Measurements from ENCODE around the gene SCN3B.
"Not testable (repeated sequence)": the region's sequence is repeated elsewhere in the genome, so short reads cannot be mapped to it uniquely, and the experiment has no call there.

SCN3B gene, protein sequence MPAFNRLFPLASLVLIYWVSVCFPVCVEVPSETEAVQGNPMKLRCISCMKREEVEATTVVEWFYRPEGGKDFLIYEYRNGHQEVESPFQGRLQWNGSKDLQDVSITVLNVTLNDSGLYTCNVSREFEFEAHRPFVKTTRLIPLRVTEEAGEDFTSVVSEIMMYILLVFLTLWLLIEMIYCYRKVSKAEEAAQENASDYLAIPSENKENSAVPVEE

DNA sequence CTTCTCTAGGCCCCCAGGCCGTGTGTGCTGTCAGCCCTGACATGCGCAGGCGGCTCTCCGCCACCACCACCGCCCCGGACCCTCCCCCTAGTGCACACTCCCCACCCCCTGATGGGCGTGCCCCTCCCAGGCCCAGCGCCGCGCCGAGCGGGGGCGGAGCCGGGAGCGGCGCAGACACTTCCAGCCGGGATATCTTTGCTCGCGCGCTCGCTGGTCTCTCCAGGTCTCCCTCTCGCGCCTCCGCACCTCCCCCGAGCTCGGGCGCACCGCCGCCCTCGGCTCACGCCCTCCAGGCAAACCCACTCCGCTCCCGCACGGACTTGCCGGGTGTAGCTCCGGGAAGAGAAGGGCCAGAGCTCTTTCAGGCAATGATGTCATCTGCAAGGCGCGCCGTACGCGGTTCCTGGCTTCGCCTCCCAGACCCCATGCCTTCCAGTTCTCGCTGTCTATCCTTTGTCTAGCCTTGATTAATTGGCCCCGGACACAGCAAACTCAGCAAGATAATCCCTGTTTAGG, at the start of gene SCN3B:
TSS of gene SCN3B (minus strand) at position 59 of the 516 bp plus-strand sequence. CDS start 823 bp downstream, outside the sequence.
- peak; percentile 45 for DNase-seq

DNA sequence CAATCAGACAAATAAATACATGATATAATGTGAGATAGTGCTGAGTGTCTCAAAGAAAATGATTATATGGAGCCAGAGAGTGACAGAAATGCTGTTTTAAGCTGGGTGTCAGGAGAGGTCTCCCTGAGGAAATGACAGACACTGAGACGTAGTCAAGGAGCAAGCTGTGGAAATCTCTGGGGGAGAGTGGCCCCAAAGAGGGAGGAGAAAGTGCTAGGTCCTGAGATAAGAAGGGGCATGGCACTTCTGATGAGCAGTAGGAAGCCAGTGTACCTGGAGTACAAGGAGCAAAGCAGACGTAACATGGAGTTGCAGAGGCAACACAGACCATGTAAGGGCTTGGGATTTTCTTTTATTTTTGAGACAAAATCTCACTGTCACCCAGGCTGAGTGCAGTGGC, 48.3 kb upstream of the SCN3B start:
- DNase-seq = no peak

DNA sequence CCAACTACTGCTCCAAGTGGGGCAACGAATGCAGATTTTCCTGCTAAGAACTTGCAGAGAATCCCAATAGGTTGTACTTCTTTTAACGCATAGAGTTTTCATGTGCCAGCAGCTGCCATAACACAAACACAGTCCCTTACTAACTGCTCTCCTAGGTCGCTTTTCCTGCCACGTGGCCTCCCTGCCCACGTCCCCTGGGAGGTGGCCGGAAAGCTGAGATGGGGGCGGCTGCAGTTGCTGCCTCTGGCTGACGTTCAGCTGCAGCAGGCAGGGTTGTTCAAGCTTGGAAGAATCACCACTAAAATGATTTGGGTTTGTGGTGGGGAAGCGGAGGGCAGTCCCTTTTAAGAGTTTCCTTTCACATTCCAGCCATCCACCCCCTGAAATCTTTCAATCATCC, 47.7 kb upstream of the SCN3B start:
- DNase-seq = no peak

DNA sequence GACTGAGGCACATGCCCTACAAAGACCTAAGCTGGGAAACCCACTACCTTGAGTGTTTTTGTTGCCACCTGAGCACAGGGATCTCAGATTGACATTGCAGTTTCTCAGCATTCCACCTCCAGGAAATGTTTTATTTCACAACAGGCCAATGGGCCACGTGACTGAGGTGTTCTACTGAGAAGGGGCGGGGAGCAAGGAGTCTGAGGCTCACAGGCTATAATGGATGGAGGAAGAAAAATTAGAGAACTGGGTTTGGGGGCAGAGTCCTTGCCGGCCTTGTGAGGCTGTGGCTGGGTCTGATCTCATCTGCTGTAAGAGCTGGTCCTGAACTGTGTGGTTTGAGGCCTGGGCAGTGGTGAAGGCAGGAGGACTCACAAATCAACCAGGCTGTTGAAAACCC, 46.3 kb upstream of the SCN3B start:
- no peak for DNase-seq

DNA sequence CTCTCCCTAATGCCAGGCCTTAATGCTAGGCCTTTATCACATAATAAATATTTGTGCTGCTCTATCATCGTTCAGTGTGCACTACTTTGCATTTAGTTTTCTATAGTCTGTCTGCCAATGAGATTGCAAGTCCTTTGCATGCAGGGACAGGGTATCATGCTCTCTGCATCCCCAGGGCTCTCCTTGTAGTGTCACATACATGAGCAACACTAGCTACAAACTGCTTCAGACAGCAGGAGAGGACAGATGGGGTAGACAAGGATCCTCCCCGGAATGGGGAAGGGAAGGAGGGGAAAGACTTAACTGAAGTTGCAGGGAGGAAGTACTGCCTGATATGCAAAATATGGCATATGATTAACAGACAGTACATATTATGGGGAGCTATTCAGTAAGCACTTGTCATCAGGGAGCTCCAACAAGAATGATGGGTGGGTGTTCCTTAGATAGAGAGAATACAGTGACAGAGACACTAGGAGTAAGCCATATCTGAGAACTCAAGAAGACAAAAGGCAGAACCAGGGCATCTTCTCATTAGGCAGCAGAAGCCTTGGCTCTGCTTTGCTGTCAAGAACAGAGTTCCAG, 44.2 kb upstream of the SCN3B start:
- DNase-seq = no peak

DNA sequence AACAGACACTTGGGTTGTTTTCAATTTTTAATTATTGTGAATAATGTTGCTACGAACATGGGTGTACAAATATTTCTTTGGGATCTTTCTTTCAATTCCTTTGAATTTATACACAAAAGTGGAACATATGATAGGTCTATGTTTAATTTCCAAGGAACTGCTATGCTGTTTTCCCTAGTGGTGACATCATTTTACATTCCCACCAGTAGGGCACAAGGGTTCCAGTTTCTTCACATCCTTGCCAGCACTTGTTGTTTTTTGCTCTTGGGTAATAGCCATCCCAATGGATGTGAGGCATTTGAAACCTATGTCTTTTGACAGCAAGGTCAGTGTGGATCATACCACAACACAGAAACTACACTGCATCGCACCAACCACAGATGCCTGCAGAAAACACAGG, 41.8 kb upstream of the SCN3B start:
- no peak for DNase-seq

DNA sequence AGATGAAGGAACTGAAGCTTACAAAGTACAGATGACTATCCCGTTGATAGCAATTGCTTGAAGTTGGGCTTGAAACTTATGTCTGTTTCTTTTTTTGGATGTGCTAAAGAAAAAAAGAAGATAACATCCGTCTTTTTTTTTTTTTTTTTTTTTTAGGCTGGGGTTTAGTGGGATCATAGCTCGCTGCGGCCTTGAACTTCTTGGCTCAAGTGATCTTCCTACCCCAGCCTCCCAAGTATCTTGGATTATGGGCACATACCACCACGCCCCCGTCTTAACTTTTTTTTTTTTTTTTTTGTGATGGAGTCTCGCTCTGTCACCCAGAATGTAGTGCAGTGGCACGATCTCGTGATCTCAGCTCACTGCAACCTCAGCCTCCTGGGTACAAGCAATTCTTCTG, 40.8 kb upstream of the SCN3B start:
- no peak for DNase-seq

DNA sequence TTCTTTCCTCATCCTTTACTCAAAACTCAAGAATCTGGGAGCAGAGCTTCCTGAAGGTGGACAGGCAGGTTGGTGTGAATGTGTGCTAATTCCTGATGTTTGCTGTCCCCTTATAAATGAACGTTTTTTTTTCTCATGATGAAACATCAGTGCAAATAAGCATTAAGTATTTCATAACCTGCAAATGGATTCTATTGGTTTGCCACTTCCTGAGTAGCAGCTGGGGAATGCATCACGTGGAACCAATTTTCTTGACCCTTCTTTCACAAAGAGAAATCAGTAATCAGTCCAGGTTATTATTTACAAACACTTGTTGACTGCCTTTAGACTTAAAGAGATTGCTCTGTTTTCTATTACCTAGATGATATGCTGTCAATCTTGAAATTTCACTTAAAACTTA, 40.1 kb upstream of the SCN3B start:
- no peak for DNase-seq

DNA sequence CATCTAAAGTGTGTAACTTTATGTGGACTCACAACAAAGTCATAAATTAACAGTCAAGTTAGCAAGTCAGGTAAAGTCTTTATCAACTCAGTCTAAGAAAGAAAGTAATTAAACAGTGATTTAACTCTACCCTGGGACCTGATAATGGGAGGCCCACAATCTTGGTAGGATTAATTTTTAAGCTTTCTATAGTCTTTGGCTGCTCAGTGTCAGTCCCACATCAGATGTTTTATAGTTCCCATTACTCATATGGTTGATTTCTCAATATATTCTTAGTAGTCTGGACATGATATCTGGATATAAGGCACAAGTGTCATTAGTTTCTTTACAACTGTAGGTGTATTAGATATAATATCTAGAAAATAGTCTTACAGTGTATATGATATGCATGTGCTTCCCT, 38.5 kb upstream of the SCN3B start:
- no peak for DNase-seq

DNA sequence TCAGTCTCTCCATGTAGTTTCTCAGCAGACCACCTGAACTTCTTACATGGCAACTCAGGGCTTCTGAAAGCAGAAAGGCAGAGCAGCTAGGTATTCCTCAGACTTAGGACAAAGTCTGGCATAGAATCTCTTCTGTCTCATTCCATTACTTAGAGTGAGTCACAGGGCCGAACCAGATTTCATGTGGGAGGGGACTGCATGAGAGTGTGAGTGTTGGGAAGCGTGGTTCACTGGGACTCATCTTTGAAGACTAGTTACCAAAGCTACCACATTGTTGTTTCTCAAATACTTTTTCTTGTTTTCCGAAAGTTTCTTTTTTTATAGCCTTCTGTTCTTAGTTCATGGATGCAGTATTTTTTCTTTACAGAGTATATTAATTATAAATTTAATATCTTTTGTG, 36.1 kb upstream of the SCN3B start:
- DNase-seq = peak; percentile 78

DNA sequence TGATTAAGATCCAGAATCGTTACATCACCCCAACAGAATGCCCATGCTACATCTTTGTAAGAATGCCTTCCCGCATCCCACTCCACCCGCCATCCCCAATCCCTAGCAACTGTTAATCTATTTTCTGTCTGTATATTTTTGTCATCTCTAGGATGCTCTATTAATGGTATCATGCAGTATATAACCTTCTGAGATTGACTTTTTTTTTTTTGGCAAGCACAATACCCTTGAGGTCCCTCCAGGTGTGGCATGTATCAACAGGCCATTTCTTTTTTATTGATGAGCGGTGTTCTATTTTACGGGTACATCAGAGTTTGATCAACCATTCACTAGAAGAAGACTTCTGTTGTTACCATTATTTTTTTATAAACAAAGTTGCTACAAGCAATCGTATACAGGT, 30.2 kb upstream of the SCN3B start:
- DNase-seq = no peak

DNA sequence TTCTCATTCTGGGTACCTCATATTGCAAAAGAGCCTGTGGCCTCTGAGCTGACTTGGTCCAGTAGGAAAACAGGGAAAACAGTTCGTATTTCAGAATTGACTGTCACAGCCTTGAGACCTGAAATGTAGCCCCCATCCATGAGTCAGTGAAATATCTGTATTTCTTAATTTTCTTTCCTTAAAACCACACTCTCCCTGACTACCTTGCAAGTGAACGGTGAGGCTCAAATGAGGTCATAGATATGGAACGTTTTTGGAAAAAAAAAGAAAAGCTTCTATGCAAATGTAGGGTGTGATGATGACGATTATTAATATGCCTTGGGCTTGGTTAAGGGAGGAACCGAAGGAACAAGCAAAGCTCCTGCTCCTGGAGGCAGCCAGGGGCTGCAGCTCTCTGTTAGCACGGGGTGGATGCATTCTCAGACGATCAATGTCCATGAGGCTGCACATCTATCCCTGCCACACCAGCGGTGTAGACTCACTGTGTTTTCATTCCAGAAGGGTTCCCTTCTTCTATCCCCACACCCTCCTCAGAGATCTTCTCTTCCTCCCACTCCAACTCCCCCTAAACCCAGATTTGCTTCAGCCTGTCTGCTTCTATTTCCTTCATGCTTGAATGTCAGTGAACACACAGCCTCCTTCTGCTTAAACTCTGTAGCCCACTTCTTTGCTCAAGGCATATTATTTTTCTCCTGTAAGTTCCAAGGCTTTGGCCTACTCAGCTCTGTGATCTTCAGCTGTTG, 29.2 kb upstream of the SCN3B start:
- no peak for DNase-seq

DNA sequence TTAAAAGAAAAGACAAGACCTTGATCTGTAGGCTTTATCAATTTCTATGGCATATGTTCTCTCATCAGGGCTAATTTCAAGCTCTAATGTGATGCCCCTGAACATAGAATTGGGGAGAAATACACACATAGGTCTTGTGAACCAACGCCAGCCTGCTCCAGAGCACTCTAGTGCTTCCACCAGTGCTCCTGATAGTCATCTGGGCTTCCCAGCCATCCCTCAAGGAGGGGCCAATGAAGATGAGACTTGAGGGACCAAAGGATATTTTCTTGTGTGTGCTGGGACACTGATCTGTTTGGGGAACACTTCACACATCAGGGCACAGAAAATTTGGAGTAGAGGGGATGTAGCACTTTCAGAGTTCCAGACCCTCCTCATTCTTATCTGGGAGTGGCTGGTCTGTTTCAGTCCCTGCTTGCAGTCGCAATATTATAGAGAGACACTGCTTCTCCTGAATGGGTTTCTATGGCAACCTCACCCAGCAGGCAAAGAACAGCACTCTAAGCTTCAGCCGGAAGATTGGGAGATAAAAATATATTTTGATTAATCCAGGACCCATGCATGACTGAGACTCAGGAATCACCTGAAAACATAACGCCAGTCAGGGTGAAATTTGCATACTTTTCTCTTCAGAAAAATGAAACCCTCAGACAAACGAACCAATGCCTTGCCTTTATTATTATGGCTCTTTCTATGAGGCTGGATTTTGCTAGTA, 28.4 kb upstream of the SCN3B start:
- DNase-seq = peak; percentile 5

DNA sequence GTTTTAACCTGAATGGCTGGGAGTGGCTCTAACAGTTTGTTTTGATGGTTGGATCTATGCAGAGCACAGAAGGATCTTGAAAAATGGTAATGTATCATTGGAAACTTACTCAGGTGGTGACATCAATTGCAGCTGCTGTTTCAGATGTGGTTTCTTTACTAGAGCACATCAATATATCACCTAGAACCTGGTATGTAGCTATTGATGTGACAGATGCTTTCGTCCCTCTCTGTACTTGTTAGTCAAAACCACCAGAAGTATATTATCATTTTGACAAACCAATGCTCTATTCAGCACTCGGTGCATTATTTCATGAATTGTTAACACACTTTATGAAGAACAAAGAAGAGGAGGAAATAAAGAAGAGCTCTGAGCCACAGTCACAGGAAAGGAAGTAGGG, 26.6 kb upstream of the SCN3B start:
- no peak for DNase-seq

DNA sequence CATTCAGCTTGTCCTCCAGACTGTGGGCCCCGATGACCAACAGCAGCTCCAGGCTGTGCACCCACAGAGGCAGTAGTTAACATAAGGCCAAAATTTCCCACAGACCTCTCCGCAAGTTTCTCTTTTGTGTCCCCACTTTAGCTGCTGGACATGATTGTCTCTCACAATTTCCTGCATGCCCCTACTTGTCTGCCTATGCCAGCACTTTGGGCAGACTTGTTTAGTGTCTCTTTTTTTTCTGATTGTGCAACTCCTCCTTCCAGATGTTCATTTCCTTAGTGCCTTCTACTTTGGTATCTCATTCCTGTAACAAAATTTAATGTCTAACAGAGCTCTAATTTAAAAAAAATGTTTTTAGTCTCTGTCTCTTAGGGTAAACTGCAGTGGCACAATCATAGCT, 23.8 kb upstream of the SCN3B start:
- DNase-seq = no peak

DNA sequence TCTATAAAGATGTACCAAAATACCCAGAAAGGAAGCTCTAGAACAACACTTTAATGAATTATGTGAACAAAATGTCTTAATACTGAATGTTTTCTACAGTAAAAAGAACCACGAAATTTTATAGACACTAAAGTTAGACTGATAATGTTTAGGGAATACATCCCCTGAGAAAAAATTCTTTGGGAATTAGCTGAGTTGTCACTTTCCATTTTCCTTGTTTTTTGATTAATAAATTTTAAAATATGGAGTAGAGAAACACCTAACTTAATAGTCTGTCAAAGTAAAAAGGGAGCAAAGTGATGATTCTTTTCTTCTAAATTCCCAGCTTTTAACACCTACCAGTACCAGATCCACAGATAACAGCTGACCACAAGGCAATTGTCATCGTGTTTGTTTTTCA, 23.1 kb upstream of the SCN3B start:
- no peak for DNase-seq

DNA sequence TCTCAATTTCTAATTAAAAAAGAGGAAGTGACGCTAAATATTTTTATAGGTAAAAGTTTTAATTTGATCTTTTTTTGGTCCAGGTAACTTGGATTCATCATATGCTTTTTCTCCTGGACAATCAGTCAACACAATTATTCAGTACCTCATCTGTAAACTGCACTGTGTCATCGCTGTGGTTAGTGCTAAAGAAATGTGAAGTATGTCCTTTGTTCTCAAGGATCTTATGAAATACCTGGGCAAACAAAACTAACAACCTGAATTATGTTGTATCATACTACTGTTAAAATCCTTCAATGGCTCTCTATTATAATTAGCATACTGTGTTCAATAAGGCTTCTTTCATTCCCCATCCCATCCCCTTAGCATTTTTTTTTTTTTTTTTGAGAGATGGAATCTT, 19.9 kb upstream of the SCN3B start:
- peak; percentile 4 for DNase-seq

DNA sequence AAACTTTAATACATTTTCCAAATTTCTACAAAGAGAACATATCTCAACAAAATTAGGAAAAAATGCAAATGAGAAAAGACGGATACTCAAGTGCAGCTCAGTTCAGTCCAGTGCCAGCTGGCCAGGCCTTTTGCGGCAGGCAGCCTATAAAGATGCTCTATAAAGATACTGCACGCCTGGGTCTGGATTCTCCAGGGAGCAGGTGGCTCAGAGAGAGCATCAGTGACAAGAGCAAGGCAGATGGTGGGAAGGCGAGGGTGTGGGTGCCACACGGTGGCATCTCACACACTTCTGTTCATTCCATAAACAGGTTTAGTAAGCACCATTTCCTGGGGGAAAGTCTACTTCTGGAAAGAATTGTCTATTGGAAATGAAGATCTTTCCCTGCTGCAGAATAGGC, 18.1 kb upstream of the SCN3B start:
- no peak for DNase-seq

DNA sequence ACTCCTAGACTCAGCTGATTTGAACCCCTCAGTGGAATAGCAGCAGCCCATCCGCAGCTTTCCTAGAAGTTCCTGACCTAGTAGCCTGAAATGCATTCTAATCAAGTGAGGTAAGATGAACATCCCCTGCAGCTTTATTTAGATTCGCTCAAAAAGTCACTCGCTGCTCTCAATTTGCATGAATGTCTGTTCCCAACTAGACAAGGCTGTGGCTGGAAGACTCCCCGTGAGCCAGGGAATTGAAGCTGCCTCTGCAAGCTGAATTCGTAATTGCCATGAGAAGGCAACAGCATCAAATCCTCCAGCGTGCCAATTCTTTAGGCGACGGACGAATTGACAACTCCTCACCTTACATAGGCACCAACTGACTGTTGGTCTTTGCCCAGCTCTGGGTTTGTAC, 17.1 kb upstream of the SCN3B start:
- no peak for DNase-seq

DNA sequence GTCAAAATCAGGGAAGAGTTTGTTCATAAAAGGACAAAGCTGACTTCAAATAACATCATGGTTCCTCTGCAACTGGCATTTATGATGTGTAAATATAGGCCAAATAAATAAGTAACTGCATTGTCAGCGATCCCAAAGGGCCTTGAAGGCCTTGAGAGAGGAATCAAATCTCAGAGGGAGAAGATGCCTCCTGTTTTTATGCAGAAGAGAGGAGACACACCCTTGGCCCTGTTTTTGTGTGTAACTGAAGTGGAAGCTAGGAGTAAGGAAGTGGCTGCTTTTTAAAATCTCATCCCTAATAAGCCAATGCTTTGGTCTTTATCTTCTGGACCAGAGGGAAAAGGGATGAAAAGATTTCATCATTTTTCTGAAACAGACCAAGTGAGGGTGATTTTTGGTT, 15.7 kb upstream of the SCN3B start:
- no peak for DNase-seq

DNA sequence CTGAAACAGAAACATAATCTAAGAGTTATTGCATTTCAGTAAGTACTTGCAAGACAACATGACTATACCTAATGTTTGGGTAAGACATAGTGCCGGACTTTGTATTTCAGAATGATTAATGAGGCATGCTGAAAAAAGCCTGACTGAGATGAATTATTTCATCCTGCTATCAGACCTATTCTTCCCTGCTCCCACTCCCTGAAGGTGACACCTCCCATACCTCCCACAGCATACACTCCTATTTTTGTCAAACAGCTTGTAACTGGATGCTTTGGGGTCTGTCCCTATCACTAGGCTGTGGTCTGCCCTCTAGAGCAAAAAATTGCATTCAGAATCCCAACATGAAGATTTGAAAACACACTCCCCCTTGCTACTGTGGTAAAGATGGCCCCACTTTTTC, 10.9 kb upstream of the SCN3B start:
- DNase-seq = no peak

DNA sequence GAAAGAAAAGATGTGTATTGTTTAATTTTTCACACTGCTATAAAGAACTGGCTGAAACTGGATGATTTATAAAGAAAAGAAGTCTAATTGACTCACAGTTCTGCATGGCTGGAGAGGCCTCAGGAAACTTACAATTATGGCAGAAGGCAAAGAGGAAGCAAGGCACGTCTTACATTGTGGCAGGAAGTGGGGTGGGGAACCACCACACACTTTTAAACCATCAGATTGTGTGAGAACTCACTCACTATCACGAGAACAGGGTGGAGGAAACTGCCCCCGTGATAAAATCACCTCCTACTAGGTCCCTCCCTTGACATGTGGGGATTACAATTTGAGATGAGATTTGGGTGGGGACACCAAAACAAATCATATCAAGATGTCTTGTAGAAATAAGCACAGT, 5.5 kb upstream of the SCN3B start:
- DNase-seq = not testable (repeated sequence)

DNA sequence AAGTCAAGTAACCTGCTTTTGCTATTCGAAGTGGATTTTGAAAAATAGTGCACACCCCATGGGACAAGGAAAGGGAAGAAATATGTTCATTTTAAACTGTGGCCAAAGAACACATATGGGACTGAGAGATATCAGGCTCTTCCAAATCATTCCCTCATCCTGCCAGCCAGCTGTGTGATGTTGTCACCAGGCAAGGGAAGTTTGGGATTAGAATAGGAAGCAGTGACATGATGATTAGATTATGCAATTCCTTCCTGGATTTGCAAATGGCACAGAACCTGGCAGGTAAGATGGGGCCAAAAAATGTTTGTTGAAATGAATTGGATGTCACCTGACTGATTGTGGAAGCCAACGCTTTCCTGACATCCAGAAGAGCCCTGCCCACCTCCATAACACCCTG, 4.9 kb upstream of the SCN3B start:
- DNase-seq = no peak

Data from kidney glomerular epithelial cell (primary cell).